Measurements from ENCODE around the gene FSD2.

Gene FSD2

DNA sequence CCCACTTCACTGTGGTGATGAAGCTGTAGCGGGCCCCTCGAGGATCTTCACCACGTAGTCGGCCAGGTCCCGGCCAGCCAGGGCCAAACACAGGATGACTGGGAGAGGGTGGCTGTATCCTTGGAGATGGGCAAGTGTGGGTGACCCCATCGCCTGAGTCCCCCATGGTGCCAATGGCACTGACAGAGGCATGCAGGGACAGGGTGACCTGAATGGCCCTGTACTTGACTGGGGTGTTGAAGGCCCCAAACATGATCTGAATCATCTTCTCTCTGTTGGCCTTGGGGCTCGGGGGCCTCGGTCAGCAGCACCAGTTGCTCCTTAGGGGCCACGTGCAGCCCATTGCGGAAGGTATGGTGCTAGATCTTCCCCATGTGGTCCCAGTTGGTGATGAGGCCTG is 79.1 kb downstream of the FSD2 start:
- Histone ChIP-seq H2AFZ (ENCODE audit: low read depth, low read length) (no peak overlapping the region), H4K8ac (ENCODE audit: low read length) (no peak overlapping the region), H4K91ac (ENCODE audit: low read length) (no peak overlapping the region), H3K4me1 (ENCODE audit: control insufficient read depth, insufficient read depth, low read depth, low read length) (no peaks in the 10 kb centered on the region), H2AK5ac (ENCODE audit: low read length, severe bottlenecking) (no peak overlapping the region), H3K36me3 (ENCODE audit: control insufficient read depth in 1 of 2, insufficient read depth in 2 of 2, low read depth in 1 of 2, low read length in 2 of 2) (no peaks in the 10 kb centered on the region), H3K9ac (ENCODE audit: low read length) (no peak overlapping the region), H2BK12ac (ENCODE audit: low read length in 2 of 2) (no peak overlapping the region), H3K9me3 (ENCODE audit: control insufficient read depth, low read length) (no peaks in the 10 kb centered on the region), H2BK5ac (ENCODE audit: low read depth, low read length, poor library complexity, severe bottlenecking) (no peak overlapping the region), H2BK15ac (ENCODE audit: low read depth, poor library complexity, severe bottlenecking) (no peak overlapping the region), H3K23ac (ENCODE audit: low read length in 2 of 2) (no peak overlapping the region), H3K18ac (ENCODE audit: low read depth in 1 of 2, low read length in 2 of 2) (no peak overlapping the region), H3K4me3 (ENCODE audit: insufficient read depth in 1 of 2, low read depth in 1 of 2, low read length in 2 of 2) (no peak overlapping the region), H3K4me2 (ENCODE audit: low read length, poor library complexity, severe bottlenecking) (no peak overlapping the region), H3K79me1 (replicated peaks; ENCODE audit: low read length, poor library complexity, severe bottlenecking) (no peaks in the 10 kb centered on the region), H3K27ac (ENCODE audit: low read length, poor library complexity, severe bottlenecking) (no peak overlapping the region), H3K4ac (ENCODE audit: low read depth in 1 of 2, low read length in 2 of 2) (no peak overlapping the region), H2BK120ac (ENCODE audit: low read depth, low read length) (no peak overlapping the region), H3K14ac (ENCODE audit: low read length in 2 of 2) (no peak overlapping the region), H3K27me3 (ENCODE audit: control insufficient read depth in 1 of 2, insufficient read depth in 1 of 2, low read length in 2 of 2) (no peaks in the 10 kb centered on the region)
- no peak for DNase-seq
- 88% methylated on average over 10 of the region's 10 CpGs for WGBS

DNA sequence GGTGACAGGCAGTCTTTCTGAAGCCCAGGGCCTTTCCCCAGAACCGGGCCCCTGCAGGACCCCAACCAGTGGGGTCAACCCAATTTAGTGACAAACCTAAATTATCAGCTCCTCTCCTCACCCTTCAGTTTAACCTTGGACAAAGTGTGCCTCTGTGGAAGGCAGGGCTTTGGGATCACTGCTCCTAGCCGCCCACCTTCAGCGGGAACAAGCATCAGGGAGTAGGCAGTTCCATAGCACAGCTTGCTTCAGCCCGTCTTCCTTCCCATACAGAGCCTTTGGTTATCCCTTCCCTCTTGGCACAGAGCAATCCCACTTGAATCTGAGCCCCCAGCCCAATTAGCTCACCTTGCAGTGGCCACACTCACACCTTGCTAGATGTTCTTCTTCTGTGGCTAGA is 90.9 kb downstream of the FSD2 start:
- 85% methylated on average over 4 of the region's 4 CpGs for WGBS
- H4K8ac ChIP-seq (ENCODE audit: low read length) = no peak overlapping the region
- H3K79me1 ChIP-seq (replicated peaks; ENCODE audit: low read length, poor library complexity, severe bottlenecking) = no peaks in the 10 kb centered on the region
- H2BK5ac ChIP-seq (ENCODE audit: low read depth, low read length, poor library complexity, severe bottlenecking) = no peak overlapping the region
- no peak overlapping the region for H3K14ac ChIP-seq (ENCODE audit: low read length in 2 of 2)
- H3K36me3 ChIP-seq (ENCODE audit: control insufficient read depth in 1 of 2, insufficient read depth in 2 of 2, low read depth in 1 of 2, low read length in 2 of 2) = no peaks in the 10 kb centered on the region
- H3K23ac ChIP-seq (ENCODE audit: low read length in 2 of 2) = peak overlapping the region in 1 of 2 experiments; percentile 54
- no peak overlapping the region for H3K4me3 ChIP-seq (ENCODE audit: insufficient read depth in 1 of 2, low read depth in 1 of 2, low read length in 2 of 2)
- peaks cover 21 to 45% of the 10 kb centered on the region in 2 experiments for H3K27me3 ChIP-seq (ENCODE audit: control insufficient read depth in 1 of 2, insufficient read depth in 1 of 2, low read length in 2 of 2)
- H2AFZ ChIP-seq (ENCODE audit: low read depth, low read length) = no peak overlapping the region
- H2BK120ac ChIP-seq (ENCODE audit: low read depth, low read length) = no peak overlapping the region
- no peak overlapping the region for H2AK5ac ChIP-seq (ENCODE audit: low read length, severe bottlenecking)
- H3K4me2 ChIP-seq (ENCODE audit: low read length, poor library complexity, severe bottlenecking) = no peak overlapping the region
- H3K4me1 ChIP-seq (ENCODE audit: control insufficient read depth, insufficient read depth, low read depth, low read length) = peaks cover 6% of the 10 kb centered on the region
- H2BK12ac ChIP-seq (ENCODE audit: low read length in 2 of 2) = no peak overlapping the region
- no peak overlapping the region for H3K27ac ChIP-seq (ENCODE audit: low read length, poor library complexity, severe bottlenecking)
- H3K18ac ChIP-seq (ENCODE audit: low read depth in 1 of 2, low read length in 2 of 2) = no peak overlapping the region
- H3K9ac ChIP-seq (ENCODE audit: low read length) = no peak overlapping the region
- no peak overlapping the region for H4K91ac ChIP-seq (ENCODE audit: low read length)
- no peaks in the 10 kb centered on the region for H3K9me3 ChIP-seq (ENCODE audit: control insufficient read depth, low read length)
- no peak for DNase-seq
- H2BK15ac ChIP-seq (ENCODE audit: low read depth, poor library complexity, severe bottlenecking) = no peak overlapping the region
- no peak overlapping the region for H3K4ac ChIP-seq (ENCODE audit: low read depth in 1 of 2, low read length in 2 of 2)

DNA sequence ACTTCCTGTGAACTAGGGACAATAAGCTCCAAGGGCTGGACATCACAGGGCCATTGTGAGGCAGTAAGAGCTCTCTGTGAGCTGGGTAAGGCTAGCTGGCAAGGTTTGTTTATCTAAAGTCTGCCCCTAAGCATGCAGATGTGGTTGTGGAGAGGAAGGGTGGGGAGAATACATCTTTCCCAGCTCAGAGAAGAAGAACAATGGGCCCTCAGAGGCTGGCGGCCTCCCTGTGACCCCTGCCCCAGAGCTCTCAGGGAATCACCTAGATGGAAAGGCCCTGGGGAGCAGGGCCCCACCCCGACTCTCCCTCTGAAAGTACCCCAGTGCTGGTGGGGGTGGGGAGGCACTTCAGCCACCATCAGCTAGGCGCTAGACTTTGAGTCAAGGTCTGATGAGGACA is 91.9 kb downstream of the FSD2 start:
- H3K4me2 ChIP-seq (ENCODE audit: low read length, poor library complexity, severe bottlenecking) = no peak overlapping the region
- H2AK5ac ChIP-seq (ENCODE audit: low read length, severe bottlenecking) = no peak overlapping the region
- no peak overlapping the region for H3K9ac ChIP-seq (ENCODE audit: low read length)
- H3K23ac ChIP-seq (ENCODE audit: low read length in 2 of 2) = no peak overlapping the region
- H2AFZ ChIP-seq (ENCODE audit: low read depth, low read length) = no peak overlapping the region
- H2BK15ac ChIP-seq (ENCODE audit: low read depth, poor library complexity, severe bottlenecking) = no peak overlapping the region
- no peak overlapping the region for H3K4me3 ChIP-seq (ENCODE audit: insufficient read depth in 1 of 2, low read depth in 1 of 2, low read length in 2 of 2)
- no peak overlapping the region for H3K14ac ChIP-seq (ENCODE audit: low read length in 2 of 2)
- peaks cover 14% of the 10 kb centered on the region for H3K4me1 ChIP-seq (ENCODE audit: control insufficient read depth, insufficient read depth, low read depth, low read length)
- peaks cover 21 to 45% of the 10 kb centered on the region in 2 experiments for H3K27me3 ChIP-seq (ENCODE audit: control insufficient read depth in 1 of 2, insufficient read depth in 1 of 2, low read length in 2 of 2)
- H3K79me1 ChIP-seq (replicated peaks; ENCODE audit: low read length, poor library complexity, severe bottlenecking) = no peaks in the 10 kb centered on the region
- H3K36me3 ChIP-seq (ENCODE audit: control insufficient read depth in 1 of 2, insufficient read depth in 2 of 2, low read depth in 1 of 2, low read length in 2 of 2) = no peaks in the 10 kb centered on the region
- H2BK12ac ChIP-seq (ENCODE audit: low read length in 2 of 2) = no peak overlapping the region
- no peak overlapping the region for H4K91ac ChIP-seq (ENCODE audit: low read length)
- H3K27ac ChIP-seq (ENCODE audit: low read length, poor library complexity, severe bottlenecking) = no peak overlapping the region
- no peaks in the 10 kb centered on the region for H3K9me3 ChIP-seq (ENCODE audit: control insufficient read depth, low read length)
- H2BK5ac ChIP-seq (ENCODE audit: low read depth, low read length, poor library complexity, severe bottlenecking) = no peak overlapping the region
- no peak overlapping the region for H3K4ac ChIP-seq (ENCODE audit: low read depth in 1 of 2, low read length in 2 of 2)
- WGBS = 87% methylated on average over 3 of the region's 3 CpGs
- no peak for DNase-seq
- no peak overlapping the region for H2BK120ac ChIP-seq (ENCODE audit: low read depth, low read length)
- H3K18ac ChIP-seq (ENCODE audit: low read depth in 1 of 2, low read length in 2 of 2) = no peak overlapping the region
- H4K8ac ChIP-seq (ENCODE audit: low read length) = no peak overlapping the region

DNA sequence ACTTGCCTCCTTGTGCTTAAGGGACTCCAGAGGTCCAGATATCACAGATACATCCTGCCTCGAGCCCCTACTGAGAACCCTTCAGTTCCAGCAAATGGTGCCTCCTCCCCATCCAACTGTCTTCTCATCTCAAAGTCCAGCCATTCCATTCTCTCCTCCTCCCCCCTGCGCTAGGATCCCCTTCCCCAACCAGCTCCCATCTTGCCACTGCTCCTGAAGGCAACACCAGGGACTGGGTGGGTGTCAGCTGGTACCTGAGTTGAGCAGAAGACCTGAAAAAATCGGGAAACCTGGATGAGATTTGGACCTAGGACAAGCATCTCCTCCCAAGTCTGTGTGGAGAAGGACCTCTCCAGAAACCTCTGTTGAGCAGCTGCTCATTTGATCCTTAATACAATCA is 93.8 kb downstream of the FSD2 start:
- no peak overlapping the region for H2BK15ac ChIP-seq (ENCODE audit: low read depth, poor library complexity, severe bottlenecking)
- H3K4me2 ChIP-seq (ENCODE audit: low read length, poor library complexity, severe bottlenecking) = no peak overlapping the region
- no peak overlapping the region for H3K27ac ChIP-seq (ENCODE audit: low read length, poor library complexity, severe bottlenecking)
- no peak overlapping the region for H3K4ac ChIP-seq (ENCODE audit: low read depth in 1 of 2, low read length in 2 of 2)
- no peak overlapping the region for H2AK5ac ChIP-seq (ENCODE audit: low read length, severe bottlenecking)
- no peak overlapping the region for H3K18ac ChIP-seq (ENCODE audit: low read depth in 1 of 2, low read length in 2 of 2)
- no peak for DNase-seq
- H3K23ac ChIP-seq (ENCODE audit: low read length in 2 of 2) = no peak overlapping the region
- no peaks in the 10 kb centered on the region for H3K9me3 ChIP-seq (ENCODE audit: control insufficient read depth, low read length)
- H2BK120ac ChIP-seq (ENCODE audit: low read depth, low read length) = no peak overlapping the region
- no peak overlapping the region for H3K14ac ChIP-seq (ENCODE audit: low read length in 2 of 2)
- no peaks in the 10 kb centered on the region for H3K36me3 ChIP-seq (ENCODE audit: control insufficient read depth in 1 of 2, insufficient read depth in 2 of 2, low read depth in 1 of 2, low read length in 2 of 2)
- no peaks in the 10 kb centered on the region for H3K79me1 ChIP-seq (replicated peaks; ENCODE audit: low read length, poor library complexity, severe bottlenecking)
- H2BK5ac ChIP-seq (ENCODE audit: low read depth, low read length, poor library complexity, severe bottlenecking) = no peak overlapping the region
- no peak overlapping the region for H3K9ac ChIP-seq (ENCODE audit: low read length)
- WGBS = 69% methylated on average over 2 of the region's 3 CpGs
- peaks cover 14% of the 10 kb centered on the region for H3K4me1 ChIP-seq (ENCODE audit: control insufficient read depth, insufficient read depth, low read depth, low read length)
- H3K4me3 ChIP-seq (ENCODE audit: insufficient read depth in 1 of 2, low read depth in 1 of 2, low read length in 2 of 2) = no peak overlapping the region
- H2BK12ac ChIP-seq (ENCODE audit: low read length in 2 of 2) = no peak overlapping the region
- no peak overlapping the region for H2AFZ ChIP-seq (ENCODE audit: low read depth, low read length)
- peaks cover 21 to 51% of the 10 kb centered on the region in 2 experiments for H3K27me3 ChIP-seq (ENCODE audit: control insufficient read depth in 1 of 2, insufficient read depth in 1 of 2, low read length in 2 of 2)
- H4K8ac ChIP-seq (ENCODE audit: low read length) = no peak overlapping the region
- H4K91ac ChIP-seq (ENCODE audit: low read length) = no peak overlapping the region

Data from mesenchymal stem cell (in vitro differentiated cells and primary cell).